ENCODE measurements around the gene COL4A5. TPM values are rescaled to one million over a fixed set of nuclear protein-coding genes. Genes with fewer than 3 reads are reported as not detected.
A peak's percentile ranks its signal among the peaks of the same experiment; 100 is the strongest.

COL4A5 gene
- total and polyA plus RNA-seq, 12 donors = 5.1 to 13.5 (median 10.8) TPM

DNA sequence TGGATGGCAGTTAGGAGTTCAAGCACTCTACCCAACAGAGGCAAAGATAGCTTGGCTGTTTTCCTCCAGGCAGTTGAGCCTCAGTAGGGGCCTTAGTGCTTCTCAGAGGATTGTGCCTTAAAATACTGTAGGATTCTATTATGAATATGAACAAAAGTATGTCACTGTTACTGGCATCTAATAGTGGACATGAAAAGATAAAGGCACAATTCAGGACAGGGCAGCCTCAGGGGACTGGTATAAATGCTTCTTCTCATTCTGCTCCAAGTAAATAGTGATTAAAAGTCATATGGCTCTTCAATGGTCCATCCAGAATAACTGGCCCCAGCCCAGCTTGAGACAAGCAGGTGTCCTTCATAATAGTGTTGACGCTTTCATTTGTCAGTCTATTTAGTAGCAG is 19.2 kb upstream of the COL4A5 start:
- intact Hi-C loops (cut with DNase I) = no loop called here
- WGBS, 2 donors = 93 to 94% methylated on average over 1 of the region's 1 CpG

DNA sequence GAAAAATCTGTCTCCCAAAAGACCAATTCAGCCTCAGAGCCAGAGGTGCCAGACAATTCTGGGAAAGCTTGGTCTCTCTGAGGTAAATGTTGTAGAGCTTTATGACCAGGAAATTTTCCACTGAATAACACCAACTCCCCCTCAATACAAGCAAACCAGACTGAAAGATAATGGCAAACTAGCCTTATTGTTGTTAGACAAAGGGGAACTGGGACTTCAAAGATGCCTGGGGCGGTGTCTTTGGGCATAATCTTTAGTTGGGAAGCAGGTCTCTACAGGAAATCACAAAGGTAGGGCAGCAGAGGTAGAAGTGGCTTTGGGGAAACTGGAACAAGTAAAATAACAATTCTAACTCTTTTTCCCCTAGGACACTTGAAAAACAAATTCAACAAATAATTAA is 13.4 kb upstream of the COL4A5 start:
- Histone ChIP-seq H3K4me3 (no peak overlapping the region), H3K9me3 (no peaks in the 10 kb centered on the region), H3K4me1 (no peaks in the 10 kb centered on the region), H3K27ac (no peak overlapping the region), H3K36me3 (no peaks in the 10 kb centered on the region), H3K27me3 (peaks cover 0 to 27% (median 0%) of the 10 kb centered on the region in 7 donors)
- no peak for DNase-seq
- 82 to 88% methylated on average over 1 of the region's 1 CpG for WGBS, 2 donors
- intact Hi-C loops (cut with DNase I) = no loop called here
- TF ChIP-seq, protein P1, sequence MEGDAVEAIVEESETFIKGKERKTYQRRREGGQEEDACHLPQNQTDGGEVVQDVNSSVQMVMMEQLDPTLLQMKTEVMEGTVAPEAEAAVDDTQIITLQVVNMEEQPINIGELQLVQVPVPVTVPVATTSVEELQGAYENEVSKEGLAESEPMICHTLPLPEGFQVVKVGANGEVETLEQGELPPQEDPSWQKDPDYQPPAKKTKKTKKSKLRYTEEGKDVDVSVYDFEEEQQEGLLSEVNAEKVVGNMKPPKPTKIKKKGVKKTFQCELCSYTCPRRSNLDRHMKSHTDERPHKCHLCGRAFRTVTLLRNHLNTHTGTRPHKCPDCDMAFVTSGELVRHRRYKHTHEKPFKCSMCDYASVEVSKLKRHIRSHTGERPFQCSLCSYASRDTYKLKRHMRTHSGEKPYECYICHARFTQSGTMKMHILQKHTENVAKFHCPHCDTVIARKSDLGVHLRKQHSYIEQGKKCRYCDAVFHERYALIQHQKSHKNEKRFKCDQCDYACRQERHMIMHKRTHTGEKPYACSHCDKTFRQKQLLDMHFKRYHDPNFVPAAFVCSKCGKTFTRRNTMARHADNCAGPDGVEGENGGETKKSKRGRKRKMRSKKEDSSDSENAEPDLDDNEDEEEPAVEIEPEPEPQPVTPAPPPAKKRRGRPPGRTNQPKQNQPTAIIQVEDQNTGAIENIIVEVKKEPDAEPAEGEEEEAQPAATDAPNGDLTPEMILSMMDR (IDR thresholded peaks at IDR 0.05) = no peak
- ATAC-seq = no peak

More for the DNA sequence above, 19.2 kb upstream of the COL4A5 start:
- H3K4me1 ChIP-seq = no peaks in the 10 kb centered on the region
- peaks cover 0 to 43% (median 0%) of the 10 kb centered on the region in 7 donors for H3K27me3 ChIP-seq
- DNase-seq (no peak), ATAC-seq (no peak)
- no peak overlapping the region for H3K27ac ChIP-seq
- TF ChIP-seq, protein P1 (IDR thresholded peaks at IDR 0.05) = no peak
- H3K36me3 ChIP-seq = no peaks in the 10 kb centered on the region
- no peaks in the 10 kb centered on the region for H3K9me3 ChIP-seq
- no peak overlapping the region for H3K4me3 ChIP-seq

DNA sequence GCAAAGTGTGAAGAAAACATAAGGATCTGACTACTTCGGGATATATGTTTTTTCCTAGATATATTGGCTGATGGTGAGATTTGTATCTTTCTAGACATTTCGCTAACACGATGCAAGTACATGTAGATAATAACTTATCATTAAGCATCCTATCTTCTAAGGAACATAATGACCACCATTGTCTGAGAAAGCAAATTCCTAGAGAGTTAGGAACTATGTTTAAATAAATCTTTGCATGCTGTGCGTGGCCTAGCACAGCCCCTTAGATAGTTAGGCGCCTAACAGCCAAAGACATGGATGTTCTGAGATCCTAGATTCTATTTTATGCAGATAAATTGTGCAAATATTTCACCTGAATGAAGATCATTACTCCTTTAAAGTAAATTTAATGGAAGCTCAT is 4.4 kb upstream of the COL4A5 start:
- Histone ChIP-seq H3K4me3 (no peak overlapping the region), H3K4me1 (no peaks in the 10 kb centered on the region), H3K9me3 (no peaks in the 10 kb centered on the region), H3K36me3 (no peaks in the 10 kb centered on the region), H3K27me3 (peaks cover 0 to 72% (median 0%) of the 10 kb centered on the region in 7 donors), H3K27ac (no peak overlapping the region)
- 74 to 77% methylated on average over 5 of the region's 5 CpGs for WGBS, 2 donors
- DNase-seq (no peak), ATAC-seq (no peak)
- TF ChIP-seq, protein P1 (IDR thresholded peaks at IDR 0.05) = no peak
- intact Hi-C loops (cut with DNase I) = no loop called here

DNA sequence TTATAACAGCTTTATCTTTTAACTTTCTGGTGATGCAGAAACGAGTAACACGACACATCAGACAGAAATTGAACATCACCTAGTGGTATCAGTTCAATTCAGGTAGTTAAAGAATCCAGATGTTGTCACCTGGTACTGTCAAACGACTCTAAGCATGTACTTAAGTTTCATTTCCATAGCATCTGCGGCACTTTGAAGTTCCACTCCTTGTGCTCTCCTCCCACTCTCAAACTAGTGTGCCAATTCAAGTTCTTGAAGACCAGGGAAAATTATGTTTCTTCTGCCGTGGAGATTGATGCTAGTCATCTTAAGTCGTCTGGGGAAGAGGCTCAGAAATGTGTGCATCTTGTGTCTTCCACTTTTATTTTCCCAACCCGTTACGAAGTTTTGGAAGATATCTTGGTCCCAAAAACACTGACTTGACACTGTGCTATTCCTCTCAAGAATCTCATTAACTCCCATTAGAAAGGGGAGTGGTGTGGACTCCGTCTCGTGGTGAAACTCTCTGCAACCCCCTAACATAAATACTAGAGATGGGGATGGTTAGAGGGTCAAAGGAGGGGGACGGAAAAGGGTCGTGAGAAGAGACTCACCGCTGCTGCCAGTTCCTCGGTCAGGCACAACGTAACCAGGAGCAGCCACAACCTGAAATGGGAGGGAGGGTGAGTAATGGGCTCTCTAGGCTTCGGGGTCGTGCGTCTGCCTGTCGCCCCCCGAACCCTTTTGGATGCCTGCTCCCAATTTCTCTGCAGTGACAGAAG is 2.1 kb upstream of the COL4A5 start:
- 21% methylated on average over 20 of the region's 20 CpGs for WGBS, 2 donors
- Histone ChIP-seq H3K9me3 (no peaks in the 10 kb centered on the region), H3K36me3 (no peaks in the 10 kb centered on the region), H3K27ac (no peak overlapping the region), H3K4me3 (peak overlapping the region; percentile 10 to 62 (median 43)), H3K27me3 (peaks cover 0 to 92% (median 0%) of the 10 kb centered on the region in 7 donors), H3K4me1 (peaks cover 0 to 3% (median 0%) of the 10 kb centered on the region in 9 donors)
- TF ChIP-seq, protein P1 (IDR thresholded peaks at IDR 0.05) = no peak
- DNase-seq = no peak
- ATAC-seq = peak in 1 of 8 donors; percentile 8
- intact Hi-C loops (cut with DNase I) = no loop called here

Data from heart right ventricle (tissue), 16 donors.